Tongue (tissue), 2 donors: ENCODE data around the gene SPON1. TPM values are rescaled to one million over a fixed set of nuclear protein-coding genes. Genes with fewer than 3 reads are reported as not detected.
"Not testable (repeated sequence)": the region's sequence is repeated elsewhere in the genome, so short reads cannot be mapped to it uniquely, and the experiment has no call there.

Source experiments
- DNase-seq: peaks from one replicate; pipeline ENCODE4 v3.0.0-alpha.2; 2015
- total RNA-seq: library from RNA; depleted of rRNA; stranded (reverse); fragments of >200 nt; gene quantifications from one replicate; pipeline ENCODE4 v1.2.3, GENCODE V29; 2014

SPON1 gene
- total RNA-seq, 1 donor from 2014 or later, result 24.4 TPM

DNA sequence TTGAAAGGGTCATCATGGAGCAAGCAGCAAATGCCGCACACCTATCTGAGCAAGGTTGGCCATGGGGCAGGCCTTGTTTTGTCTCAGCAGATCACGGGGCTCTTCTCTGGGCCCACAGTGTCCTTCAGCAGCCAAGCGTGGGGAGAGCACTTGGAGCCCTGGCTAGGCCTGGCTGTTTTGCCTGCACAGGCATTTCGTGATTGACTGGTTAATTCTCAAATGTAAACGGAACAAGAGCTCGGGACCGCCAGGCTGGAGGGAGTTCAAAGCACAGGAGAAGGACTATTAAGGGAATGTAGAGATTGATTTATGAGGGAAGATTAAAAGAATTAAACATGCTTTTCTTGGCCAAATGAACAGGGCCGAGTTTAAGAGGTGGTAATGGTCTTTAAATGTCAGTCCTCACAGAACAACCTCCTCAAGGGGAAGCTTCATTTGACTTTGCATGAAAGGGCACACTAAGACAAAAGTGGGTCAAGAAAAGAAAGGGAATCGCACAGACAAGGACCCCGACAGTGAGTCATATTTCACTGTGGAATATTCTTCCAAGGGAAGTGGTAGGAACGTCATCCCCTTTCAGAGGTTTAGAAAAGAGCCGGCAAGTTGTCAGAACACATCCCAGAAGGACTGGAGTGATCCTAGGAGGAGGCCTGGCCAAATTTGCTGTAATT lies 20.7 kb downstream of the SPON1 start:
- DNase-seq, result peak; percentile 67

DNA sequence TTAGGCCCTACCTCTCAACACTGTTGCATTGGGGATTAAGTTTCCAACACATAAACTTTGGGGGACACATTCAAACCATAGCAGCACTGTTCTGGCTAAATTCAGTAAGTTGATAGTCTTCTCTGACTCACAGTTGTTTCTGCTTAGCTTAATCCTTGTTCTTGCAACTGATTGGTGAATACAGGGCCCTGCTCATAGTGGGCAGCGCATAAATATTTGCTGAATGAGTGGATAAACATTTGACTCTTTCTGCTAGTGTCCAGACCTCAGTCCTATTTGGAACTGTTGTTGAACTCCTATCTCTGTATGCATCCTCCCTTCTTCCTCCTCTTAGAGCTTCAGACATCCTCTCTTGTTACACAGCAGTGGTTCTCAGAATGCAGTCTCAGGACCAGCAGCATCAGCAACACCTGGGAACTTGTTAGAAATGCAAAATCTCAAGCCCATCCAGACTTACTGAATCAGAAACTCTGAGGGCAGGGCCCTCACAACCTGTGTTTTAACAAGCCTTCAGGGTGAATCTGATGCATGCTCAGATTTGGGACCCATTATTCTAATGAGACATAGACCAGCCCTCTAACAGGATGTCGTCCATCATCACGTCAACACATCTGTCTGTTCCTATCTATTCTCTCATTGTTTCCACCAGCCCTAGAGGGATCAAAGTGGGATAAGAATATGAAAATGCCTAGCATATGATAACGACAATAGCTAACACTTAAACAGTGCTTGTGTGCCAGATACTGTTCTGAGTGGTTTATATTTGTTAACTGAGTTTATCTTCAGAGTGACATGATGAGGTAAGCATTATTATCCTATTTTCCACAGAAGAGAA lies 22.3 kb downstream of the SPON1 start:
- DNase-seq, result no peak

DNA sequence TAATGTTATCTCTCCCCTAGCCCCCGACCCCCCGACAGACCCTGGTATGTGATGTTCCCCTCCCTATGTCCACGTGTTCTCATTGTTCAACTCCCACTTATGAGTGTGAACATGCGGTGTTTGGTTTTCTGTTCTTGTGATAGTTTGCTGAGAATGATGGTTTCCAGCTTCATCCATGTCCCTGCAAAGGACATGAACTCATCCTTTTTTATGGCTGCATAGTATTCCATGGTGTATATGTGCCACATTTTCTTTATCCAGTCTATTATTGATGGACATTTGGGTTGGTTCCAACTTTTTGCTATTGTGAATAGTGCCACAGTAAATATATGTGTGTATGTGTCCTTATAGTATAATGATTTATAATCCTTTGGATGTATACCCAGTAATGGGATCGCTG lies 24.2 kb downstream of the SPON1 start:
- DNase-seq, result not testable (repeated sequence)

DNA sequence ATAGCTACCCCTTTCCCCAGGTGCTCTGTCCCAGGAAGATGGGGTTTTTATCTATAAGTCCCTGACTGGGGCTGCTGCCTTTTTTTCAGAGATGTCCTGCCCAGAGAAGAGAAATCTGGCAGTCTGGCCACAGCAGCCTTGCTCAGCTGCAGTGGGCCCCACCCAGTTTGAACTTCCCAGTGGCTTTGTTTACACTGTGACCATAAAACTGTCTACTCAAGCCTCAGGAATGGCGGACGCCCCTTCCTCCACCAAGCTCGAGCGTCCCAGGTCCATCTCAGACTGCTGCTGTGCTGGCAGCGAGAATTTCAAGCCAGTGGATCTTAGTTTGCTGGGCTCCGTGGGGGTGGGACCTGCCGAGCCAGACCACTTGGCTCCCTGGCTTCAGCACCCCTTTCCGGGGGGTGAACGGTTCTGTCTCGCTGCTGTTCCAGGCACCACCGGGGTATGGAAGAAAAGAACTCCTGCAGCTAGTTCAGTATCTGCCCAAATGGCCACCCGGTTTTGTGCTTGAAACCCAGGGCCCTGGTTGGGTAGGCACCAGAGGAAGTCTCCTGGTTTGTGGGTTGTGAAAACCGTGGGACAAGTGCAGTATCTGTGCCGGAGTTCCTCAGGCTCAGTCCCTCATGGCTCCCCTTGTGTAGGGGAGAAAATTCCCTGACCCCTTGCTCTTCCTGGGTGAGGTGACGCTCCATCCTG lies 29.8 kb downstream of the SPON1 start:
- not testable (repeated sequence) for DNase-seq

DNA sequence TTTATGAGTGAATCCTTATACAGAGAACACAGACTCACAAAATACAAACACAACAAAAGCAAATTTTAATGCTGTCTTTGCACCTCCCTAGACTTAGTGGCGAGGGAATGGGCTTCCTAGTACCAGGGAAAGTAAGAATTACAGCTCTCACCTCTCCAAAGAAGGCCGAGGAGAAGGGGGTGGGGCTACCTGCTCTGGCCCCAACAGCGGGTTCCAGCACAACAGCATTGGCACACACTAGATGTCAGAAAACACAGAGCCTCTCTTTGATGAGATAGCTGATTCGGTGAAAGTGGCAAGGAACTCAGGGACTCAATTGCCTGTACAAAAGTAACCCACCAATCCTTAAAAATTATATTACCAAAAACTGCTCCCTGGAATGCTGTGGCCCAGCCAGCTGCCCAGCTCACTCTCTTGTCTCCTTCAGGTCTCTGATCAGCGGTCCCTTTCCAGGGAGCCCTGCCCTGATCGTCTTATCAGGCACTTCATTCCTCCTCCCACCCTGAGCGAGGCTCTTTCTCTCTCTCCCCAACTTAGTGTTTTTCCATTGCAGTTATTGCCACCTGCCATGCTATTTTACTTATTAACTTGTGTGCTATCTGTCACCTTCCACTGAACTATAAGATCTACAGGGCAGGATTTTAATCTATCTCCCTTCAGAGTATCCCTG lies 30.7 kb downstream of the SPON1 start:
- no peak for DNase-seq

DNA sequence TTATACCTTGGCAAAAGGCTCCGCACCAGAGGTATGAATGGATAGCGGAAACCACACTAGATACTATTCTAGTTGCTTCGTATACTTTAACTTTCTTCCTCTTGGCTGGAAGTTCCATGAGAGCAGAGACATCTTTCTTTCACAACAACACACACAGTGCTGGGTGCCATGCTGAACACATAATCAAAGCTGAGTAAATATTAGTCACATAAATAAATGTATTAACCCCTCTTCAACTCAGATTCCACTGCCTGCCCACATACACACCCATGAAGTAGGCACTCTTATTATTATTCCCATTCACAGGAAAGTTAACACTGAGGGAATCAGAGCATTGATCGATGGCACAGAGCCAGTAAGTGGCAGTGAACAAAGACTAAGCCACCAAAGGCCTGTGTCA lies 35.4 kb downstream of the SPON1 start:
- DNase-seq, result no peak

DNA sequence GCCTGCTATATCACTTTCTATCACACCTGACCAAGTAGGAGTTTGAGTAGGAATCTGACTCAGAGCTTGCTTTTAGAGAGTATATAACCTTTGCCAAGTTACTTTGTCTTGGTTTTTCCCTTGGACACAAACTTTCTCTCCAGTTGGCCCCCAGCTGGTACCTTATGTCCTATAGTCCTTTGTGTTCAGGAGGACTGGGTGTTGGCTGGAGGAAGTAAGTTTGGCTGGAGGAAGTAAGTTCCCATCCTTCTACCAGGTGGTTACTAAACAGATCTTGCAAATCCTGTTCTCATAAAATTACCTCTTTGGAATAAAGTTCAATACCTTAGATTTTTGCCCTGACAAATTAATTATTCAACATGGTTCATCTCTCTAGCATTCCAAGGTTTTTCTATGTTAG lies 37.2 kb downstream of the SPON1 start:
- no peak for DNase-seq

DNA sequence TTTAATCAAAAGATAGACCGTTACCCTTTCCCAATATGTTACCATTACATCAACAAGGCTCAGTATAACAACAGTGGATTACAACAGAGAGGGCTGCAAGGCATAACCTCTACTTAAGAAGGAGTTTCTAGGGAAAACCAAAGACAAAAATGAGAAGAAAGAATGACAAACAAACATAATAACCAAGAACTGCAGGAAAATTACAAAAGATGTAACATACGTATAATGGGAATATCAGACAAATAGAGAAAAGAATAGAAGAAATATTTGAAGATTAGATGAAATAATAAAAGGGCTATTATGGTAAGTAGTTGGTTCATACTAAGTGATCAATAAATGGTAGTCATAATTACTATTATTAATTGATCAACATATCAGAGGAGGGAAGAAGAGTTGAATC lies 39.1 kb downstream of the SPON1 start:
- no peak for DNase-seq

DNA sequence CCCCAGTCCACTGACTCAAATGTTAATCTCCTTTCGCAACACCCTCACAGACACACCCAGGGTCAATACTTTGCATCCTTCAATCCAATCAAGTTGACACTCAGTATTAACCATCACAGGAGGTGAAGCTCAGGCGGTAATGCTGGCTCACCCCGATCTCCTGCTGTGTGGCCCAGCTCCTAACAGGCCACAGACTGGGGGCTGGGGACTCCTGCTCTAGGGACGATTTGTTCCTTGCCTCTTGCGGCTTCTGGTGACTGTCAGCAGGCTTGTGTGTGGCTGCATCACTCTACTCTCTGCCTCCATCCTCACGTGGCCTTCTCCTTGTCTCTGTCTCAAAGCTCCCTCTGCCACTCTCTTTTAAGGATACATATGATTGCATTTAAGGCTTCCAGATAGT lies 45.0 kb downstream of the SPON1 start:
- DNase-seq, result no peak

DNA sequence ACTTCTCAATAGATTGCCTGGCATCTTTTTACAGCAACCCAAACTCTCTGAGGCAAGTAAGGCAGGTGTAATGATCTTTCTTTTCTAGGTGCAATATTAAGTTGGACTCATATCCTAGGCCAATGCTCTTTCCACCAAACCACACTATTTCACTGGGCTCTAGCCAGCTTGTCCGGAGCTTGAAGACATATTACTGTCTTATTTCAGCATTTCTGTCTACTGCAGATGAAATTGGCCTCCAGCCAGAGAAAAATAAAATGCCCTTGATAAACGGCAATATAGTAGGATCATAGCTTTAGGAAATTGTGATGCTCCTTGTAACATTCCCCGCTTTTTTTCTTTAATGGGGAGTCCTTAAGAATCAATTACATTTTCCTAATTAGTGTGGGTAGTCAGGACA lies 48.1 kb downstream of the SPON1 start:
- no peak for DNase-seq

DNA sequence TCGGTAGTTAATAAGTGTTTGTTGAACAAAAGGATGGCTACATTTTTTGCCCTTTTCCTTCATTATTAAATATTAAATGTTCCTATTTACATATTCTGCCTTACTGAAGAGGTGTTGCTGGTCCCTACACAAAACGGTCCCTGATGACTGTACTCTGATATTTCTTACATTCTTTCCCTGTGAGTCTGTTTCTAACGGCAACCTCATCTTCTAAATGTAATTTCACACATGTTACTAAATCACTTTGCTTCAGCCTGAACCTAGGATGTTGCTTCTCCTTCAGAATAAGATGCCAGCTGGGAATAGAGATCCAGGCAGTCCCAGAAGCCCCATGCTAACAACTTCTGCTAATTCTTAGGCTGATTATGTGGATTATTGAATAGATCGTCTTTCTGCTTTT lies 50.3 kb downstream of the SPON1 start:
- no peak for DNase-seq

DNA sequence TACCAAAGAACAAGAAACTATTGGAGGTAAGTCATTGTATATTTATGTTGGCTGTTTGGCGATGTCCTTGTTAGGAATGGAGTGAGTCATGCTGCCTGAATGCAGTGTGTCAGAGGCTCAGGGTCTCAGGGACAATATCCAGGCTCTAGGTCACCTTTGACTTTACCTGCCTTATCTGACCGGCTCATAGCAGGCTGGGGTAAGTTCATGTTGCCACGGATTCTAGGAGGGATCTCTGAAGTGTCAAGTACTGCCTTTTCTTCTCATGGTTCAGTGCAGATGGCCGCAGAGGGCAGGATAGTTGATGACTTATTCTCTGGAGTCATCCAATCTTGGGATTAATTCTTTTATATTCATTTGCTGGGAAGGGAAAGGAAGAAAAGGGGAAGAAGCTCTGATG lies 53.2 kb downstream of the SPON1 start:
- DNase-seq, result no peak

DNA sequence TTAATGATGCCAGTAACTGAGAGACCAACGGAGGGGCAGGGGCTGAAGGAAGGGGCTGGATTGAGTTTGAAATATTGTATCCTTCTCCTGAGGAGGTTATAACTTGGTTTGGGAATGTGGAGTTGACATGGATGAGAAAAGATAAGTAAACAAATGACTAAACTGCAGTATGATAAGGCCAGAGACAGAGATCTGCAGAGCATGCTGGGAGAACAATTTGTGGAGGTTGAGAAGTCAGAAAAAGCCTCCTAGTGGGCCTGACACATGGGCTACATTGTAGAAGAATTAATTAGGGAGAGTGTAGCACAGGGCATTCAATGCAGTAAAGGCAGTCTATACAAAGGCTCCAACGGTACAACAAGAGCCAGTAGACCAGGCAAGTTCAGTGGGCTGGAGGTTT lies 55.9 kb downstream of the SPON1 start:
- DNase-seq, result no peak

DNA sequence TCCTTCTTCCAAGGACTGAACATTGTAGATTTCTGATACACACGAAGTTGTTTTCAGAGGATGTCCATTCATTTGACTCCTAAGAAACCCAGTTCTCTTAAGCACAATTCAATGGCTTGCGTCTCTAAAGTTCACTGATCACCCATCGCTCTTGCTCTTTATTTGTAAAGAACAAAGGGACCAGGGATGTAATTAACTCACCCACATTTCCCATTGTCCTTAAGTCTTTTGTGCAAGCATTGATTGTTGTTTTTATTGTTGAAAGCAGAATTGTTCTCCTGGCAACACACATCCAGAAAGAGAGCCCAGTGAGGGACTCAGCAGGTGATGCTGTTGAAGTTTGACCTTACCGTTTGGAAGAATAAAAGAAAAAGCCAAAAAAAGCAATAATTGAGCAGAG lies 59.2 kb downstream of the SPON1 start:
- no peak for DNase-seq

DNA sequence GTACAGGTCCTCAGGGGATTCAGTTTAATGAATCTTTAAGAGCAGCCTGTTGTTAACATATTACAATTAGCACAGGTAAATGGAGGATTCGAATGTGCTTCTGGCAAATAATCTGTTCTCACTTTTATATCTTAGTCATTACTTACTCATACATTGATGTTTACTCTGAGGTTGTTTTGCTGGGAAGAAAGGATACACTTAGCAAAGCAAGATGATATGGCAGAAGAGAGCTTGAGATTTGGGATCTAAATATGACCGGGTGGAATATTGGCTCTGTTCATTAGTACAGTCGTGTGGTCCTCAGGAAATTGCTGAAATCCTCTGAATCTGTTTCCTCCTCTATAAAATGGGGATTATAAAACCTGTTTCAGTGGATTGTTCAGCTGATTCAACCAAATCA lies 59.7 kb downstream of the SPON1 start:
- DNase-seq, result no peak

DNA sequence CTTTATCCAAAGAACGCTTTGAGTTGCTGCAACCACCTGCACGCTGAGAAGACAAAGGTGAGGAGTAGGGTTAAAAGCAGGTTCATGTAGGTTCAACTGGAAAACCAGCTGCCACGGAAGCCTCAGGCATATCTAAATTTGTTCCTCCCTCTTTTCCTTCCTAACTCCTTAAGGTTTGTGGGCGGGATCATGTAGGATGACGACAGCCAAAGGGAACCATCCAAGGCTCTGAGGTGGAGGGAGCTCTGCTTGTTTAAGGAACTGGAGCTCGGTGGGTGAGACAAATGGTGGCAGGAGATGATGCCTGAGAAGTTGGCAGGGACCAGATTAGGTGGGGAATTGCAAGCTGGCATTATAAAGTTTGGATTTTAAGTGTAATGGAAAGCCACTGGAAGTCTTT lies 60.3 kb downstream of the SPON1 start:
- DNase-seq, result no peak

DNA sequence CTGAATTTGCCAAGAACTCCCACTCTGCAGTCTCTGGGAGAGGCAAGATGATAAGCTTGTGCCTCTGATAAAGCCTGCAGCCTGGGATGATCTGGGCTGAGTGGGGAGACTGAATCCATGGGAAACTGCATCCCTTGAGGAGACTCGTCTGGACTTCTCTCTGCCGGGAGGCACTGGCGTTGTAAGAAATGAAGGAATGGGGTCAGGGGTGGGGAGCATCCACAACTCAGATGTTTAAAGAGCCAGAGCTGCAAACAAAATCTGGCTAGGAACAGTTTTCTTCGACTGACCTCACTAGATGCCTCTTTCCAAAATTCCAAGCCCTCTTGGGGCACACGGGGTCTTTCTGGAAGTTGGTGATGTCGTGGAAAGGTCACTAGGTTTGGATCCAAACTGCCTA lies 64.4 kb downstream of the SPON1 start:
- no peak for DNase-seq

DNA sequence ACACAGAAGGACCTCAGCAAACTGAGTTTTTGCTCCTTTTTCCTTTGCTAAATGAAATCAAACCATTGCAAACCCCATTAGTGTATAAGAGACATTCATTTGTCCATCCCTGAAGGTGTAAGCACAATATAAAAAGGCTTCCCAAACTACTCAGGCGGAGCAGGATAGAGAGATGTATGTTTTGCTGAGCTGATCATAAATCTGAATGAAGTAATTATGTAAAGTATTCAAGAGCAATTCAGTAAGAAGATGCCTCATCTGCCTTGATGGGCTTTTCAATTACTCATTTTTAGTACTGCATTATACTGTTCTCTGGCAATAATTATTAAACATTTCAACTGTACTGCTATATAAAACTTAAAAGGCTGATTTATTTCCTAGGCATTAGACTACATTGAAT lies 65.0 kb downstream of the SPON1 start:
- no peak for DNase-seq

DNA sequence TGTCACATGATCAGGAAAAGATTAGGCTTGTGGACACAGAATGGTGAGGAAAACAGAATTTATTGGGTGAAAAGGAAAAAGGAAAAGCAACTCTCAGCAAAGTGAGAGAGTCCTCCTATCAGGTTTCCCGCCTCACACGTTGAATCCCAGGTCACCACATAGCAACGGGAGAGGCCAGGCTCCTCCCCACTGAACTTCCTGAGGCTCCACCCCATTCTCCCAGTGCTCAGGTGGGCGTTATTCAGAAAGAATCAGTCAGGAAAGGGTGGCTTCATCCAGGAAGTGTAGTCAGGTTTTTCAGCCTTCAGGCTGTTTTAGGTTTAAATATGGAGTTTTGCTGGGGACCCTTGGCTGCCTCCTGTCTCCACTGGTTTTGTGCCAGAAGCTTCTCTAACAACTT lies 66.9 kb downstream of the SPON1 start:
- no peak for DNase-seq

DNA sequence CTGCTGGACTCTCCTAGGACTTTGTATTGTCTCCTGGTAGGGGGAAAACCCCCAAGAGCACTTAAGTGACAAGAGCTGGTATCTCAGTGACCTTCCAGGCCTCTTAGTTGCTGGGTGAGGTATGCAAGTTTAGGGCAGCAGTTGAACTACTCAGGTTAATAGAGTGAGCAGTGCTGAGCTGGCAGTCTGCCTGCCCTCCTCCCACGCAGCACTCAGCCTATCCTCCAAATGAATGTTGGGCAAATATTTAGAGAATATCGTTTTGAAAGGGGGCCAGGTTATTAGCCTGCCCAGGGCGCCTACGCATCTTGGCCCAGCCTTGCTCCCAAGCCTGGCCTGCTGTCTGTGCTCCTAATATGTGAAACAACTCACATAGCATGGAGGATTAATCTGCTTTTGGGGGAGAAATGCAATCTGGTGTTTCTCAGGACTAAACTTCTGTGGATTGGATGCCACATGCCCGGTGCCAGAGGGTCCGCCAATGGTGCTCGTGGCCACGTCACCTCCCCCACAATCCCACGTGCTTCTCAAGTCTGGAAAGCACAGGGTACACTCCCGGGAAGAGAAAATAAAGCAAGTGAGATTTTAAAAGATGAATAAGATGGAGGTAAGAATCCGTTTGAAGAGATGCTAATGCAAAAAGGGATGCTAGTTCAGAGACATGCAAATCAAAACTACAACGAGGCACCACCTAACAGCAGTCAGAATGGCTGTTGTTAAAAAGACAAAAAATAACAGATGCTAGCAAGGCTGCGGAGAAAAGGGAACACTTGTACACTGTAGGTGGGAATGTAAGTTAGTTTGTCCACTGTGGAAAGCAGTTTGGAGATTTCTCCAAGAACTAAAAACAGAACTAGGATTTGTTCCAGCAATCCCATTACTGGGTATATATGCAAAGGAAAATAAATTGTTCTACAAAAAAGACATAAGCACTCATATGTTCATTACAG lies 67.7 kb downstream of the SPON1 start:
- peak; percentile 82 for DNase-seq

DNA sequence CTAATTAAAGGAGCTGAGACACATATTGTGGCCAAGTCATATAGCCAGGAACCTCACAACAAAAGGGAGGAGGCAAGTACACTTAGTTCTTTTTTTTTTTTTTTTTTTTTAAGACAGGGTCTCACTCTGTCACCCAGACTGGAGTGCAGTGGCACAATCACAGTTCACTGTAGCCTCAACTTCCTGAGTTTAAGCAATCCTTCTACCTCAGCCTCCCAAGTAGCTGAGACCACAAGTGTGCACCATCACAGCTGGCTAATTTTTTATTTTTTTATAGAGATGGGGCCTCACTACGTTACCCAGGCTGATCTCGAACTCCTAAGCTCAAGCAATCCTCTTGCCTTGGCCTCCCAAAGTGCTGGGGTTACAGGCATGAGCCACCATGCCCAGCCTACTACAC lies 73.0 kb downstream of the SPON1 start:
- DNase-seq, result not testable (repeated sequence)

DNA sequence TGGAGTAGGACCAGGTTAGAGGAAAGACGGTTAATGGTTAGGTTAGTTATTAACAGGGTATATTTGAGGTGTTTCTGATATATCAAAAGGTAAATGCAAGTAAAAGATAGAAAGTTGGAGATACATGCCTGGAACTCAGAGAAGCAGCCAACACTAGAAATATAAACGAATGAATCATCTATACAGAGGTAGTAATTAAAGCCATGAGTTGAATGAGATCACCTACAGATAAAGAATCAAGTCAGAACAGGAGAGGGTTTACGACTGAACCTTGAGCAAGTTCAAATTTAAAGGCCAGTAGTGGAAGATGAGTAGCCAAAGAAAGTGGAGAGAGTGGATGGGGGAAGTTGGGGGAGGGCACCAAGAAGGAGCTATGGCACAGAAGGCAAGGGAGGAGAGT lies 73.9 kb downstream of the SPON1 start:
- no peak for DNase-seq
